HEK293T (cell line): ENCODE data around the gene KRT16.
"Not testable (repeated sequence)": the region's sequence is repeated elsewhere in the genome, so short reads cannot be mapped to it uniquely, and the experiment has no call there.

Source experiments
- CTCF ChIA-PET: fragments of 350-600 bp; formaldehyde crosslinking; extraction: SDS; loops from one replicate; lab custom pipeline; 2021; ENCODE audit warnings: antibody characterized with exemption, inconsistent platforms; lab: Yijun Ruan, JAX
- POLR2A ChIA-PET: fragments of 350-600 bp; formaldehyde crosslinking; extraction: SDS; loops from one replicate; lab custom pipeline; 2020; ENCODE audit warnings: antibody characterized with exemption, inconsistent platforms; lab: Yijun Ruan, JAX
- DNase-seq: peaks from one replicate; pipeline ENCODE4 v3.0.0; 2012; ENCODE audit warnings: mixed read lengths; ENCODE audit errors: extremely low spot score
- ARNT ChIP-seq: fragments of 450-650 bp; IDR thresholded peaks from 2 replicates; pipeline ENCODE4 v1.6.1; 2017; ENCODE audit warnings: mild to moderate bottlenecking
- BHLHE40 ChIP-seq: fragments of 450-650 bp; IDR thresholded peaks from 2 replicates; pipeline ENCODE4 v1.6.1; 2016; ENCODE audit warnings: mild to moderate bottlenecking, moderate library complexity, borderline replicate concordance
- CTBP1 ChIP-seq: fragments of 450-650 bp; IDR thresholded peaks from 2 replicates; pipeline ENCODE4 v1.6.1; 2016; ENCODE audit warnings: borderline replicate concordance
- ELF4 ChIP-seq: fragments of 450-650 bp; IDR thresholded peaks from 2 replicates; pipeline ENCODE4 v1.6.1; 2017; ENCODE audit warnings: antibody characterized with exemption
- FOXA1 ChIP-seq: fragments of 450-650 bp; IDR thresholded peaks from 2 replicates; pipeline ENCODE4 v1.6.1; 2016; ENCODE audit warnings: mild to moderate bottlenecking
- FOXK2 ChIP-seq: fragments of 450-650 bp; IDR thresholded peaks from 2 replicates; pipeline ENCODE4 v1.6.1; 2016; ENCODE audit warnings: mild to moderate bottlenecking
- FOXM1 ChIP-seq: fragments of 450-650 bp; IDR thresholded peaks from 2 replicates; pipeline ENCODE4 v1.6.1; 2017; ENCODE audit warnings: mild to moderate bottlenecking, borderline replicate concordance
- HDGF ChIP-seq: fragments of 450-650 bp; IDR thresholded peaks from 2 replicates; pipeline ENCODE4 v1.6.1; 2017; ENCODE audit warnings: antibody characterized with exemption, borderline replicate concordance
- L3MBTL2 ChIP-seq: fragments of 450-650 bp; conservative IDR thresholded peaks from 2 replicates; pipeline ENCODE4 v1.6.1; 2016; ENCODE audit warnings: mild to moderate bottlenecking
- LEF1 ChIP-seq: fragments of 450-650 bp; IDR thresholded peaks from 2 replicates; pipeline ENCODE4 v1.6.1; 2017; ENCODE audit warnings: mild to moderate bottlenecking, borderline replicate concordance
- PKNOX1 ChIP-seq: fragments of 450-650 bp; IDR thresholded peaks from 2 replicates; pipeline ENCODE4 v1.6.1; 2016
- SP1 ChIP-seq: fragments of 450-650 bp; IDR thresholded peaks from 2 replicates; pipeline ENCODE4 v1.6.1; 2017
- TARDBP ChIP-seq: fragments of 450-650 bp; IDR thresholded peaks from 2 replicates; pipeline ENCODE4 v1.6.1; 2016
- ZNF384 ChIP-seq: fragments of 450-650 bp; IDR thresholded peaks from 2 replicates; pipeline ENCODE4 v1.6.1; 2016

KRT16 gene

GRCh38 chr17:41627316-41628072, 14.9 kb upstream of the KRT16 start:
- TF ChIP-seq L3MBTL2: no peak
- TF ChIP-seq CTBP1: no peak
- TF ChIP-seq HDGF: no peak
- no peak for TF ChIP-seq BHLHE40
- TF ChIP-seq FOXA1: no peak
- no peak for TF ChIP-seq PKNOX1
- no peak for TF ChIP-seq LEF1
- no peak for TF ChIP-seq FOXM1
- no peak for TF ChIP-seq SP1
- TF ChIP-seq ARNT: no peak
- TF ChIP-seq FOXK2: no peak
- POLR2A ChIA-PET: interaction anchor here (1.0 kb wide), 1 partner anchor 21 kb away, joined by 3 read pairs; no protein-coding TSS in a partner anchor
- no peak for DNase-seq
- CTCF ChIA-PET: interaction anchor here (0.6 kb wide), 1 partner anchor 1212 kb away, joined by 3 read pairs; no protein-coding TSS in a partner anchor

GRCh38 chr17:41626914-41627295, 14.3 kb upstream of the KRT16 start:
- ChIA-PET CTCF (interaction anchor here (0.7 kb wide), 1 partner anchor 78 kb away, joined by 3 read pairs; no protein-coding TSS in a partner anchor), POLR2A (interaction anchor here (1.0 kb wide), 1 partner anchor 22 kb away, joined by 3 read pairs; no protein-coding TSS in a partner anchor)
- not testable (repeated sequence) for DNase-seq

GRCh38 chr17:41626028-41626913, 13.7 kb upstream of the KRT16 start:
- not testable (repeated sequence) for DNase-seq
- POLR2A ChIA-PET: interaction anchor here (0.7 kb wide), 1 partner anchor 78 kb away, joined by 3 read pairs; no protein-coding TSS in a partner anchor
- CTCF ChIA-PET: interaction anchor here (0.7 kb wide), 1 partner anchor 78 kb away, joined by 3 read pairs; no protein-coding TSS in a partner anchor

- POLR2A ChIA-PET: interaction anchor here (0.7 kb wide), 1 partner anchor 77 kb away, joined by 3 read pairs; no protein-coding TSS in a partner anchor
- DNase-seq: no peak
- TF ChIP-seq FOXA1: no peak
- no peak for TF ChIP-seq HDGF
- no peak for TF ChIP-seq CTBP1
- no peak for TF ChIP-seq FOXK2
- TF ChIP-seq ELF4: no peak
- TF ChIP-seq TARDBP: no peak
- CTCF ChIA-PET: no interaction called here
Measured at GRCh38 chr17:41625602-41626001, 13.0 kb upstream of the KRT16 start.

GRCh38 chr17:41624208-41625101, 11.9 kb upstream of the KRT16 start, which contains the start of gene KRT17:
Gene KRT17, minus strand, starts transcription at chr17:41624575. Its CDS starts 66 bp downstream, at chr17:41624509.
- no peak for DNase-seq
- CTCF ChIA-PET: interaction anchor here (0.7 kb wide), 1 partner anchor 24 kb away, joined by 4 read pairs; no protein-coding TSS in a partner anchor
- TF ChIP-seq ARNT (no peak), L3MBTL2 (no peak), SP1 (no peak), ZNF384 (no peak)
- POLR2A ChIA-PET: interaction anchor here (1.0 kb wide), 1 partner anchor 64 kb away, joined by 3 read pairs; the partner anchor contains the start of gene EIF1

- CTCF ChIA-PET, DNase-seq: not testable (repeated sequence)
- POLR2A ChIA-PET: interaction anchor here (2.0 kb wide), 1 partner anchor 66 kb away, joined by 7 read pairs; the partner anchor contains the start of gene EIF1
Measured at GRCh38 chr17:41623184-41623861, 10.8 kb upstream of the KRT16 start.

GRCh38 chr17:41622340-41623183, 10.0 kb upstream of the KRT16 start:
- CTCF ChIA-PET: not testable (repeated sequence)

More at GRCh38 chr17:41622340-41623183, 10.0 kb upstream of the KRT16 start:
- POLR2A ChIA-PET: interaction anchor here (2.0 kb wide), 1 partner anchor 66 kb away, joined by 7 read pairs; the partner anchor contains the start of gene EIF1
- DNase-seq: not testable (repeated sequence)
